Adrenal gland (tissue), 12 donors: ENCODE data around the gene ZMYM2. TPM values are rescaled to one million over a fixed set of nuclear protein-coding genes. Genes with fewer than 3 reads are reported as not detected.

Source experiments
- DNase-seq, 7 donors: peaks; one replicate each; pipeline ENCODE4 v3.0.0-alpha.2; 2019 to 2020
- H3K27ac ChIP-seq, 5 donors: fragments of 200-600 bp; sonication (generic) in 4 of 5; 1 replicate in 3 of 5; 2 replicates in 2 of 5; pipeline versions ENCODE4 v1.5.1 to v1.8.0; 2016 to 2020; ENCODE audit warnings: mild to moderate bottlenecking in 1 of 5
- H3K27me3 ChIP-seq: fragments of 200-600 bp; 2 replicates; pipeline ENCODE4 v1.8.0; 2021
- H3K36me3 ChIP-seq, 2 donors: fragments of 200-600 bp; replicated peaks in 1 of 2; 1 replicate in 1 of 2; 2 replicates in 1 of 2; pipeline versions ENCODE4 v1.5.1 to v1.8.0; 2018 to 2022
- H3K4me1 ChIP-seq, 2 donors: fragments of 200-600 bp; replicated peaks in 1 of 2; 1 replicate in 1 of 2; 2 replicates in 1 of 2; pipeline versions ENCODE4 v1.5.1 to v1.8.0; 2018 to 2021
- H3K4me3 ChIP-seq, 4 donors: fragments of 200-600 bp; sonication (generic) in 3 of 4; one replicate each; pipeline ENCODE4 v1.5.1; 2016 to 2018
- H3K9me3 ChIP-seq, 3 donors: fragments of 200-600 bp; sonication (generic) in 1 of 3; replicated peaks in 1 of 3; 1 replicate in 2 of 3; 2 replicates in 1 of 3; pipeline versions ENCODE4 v1.5.1 to v1.8.0; 2016 to 2021
- POLR2A ChIP-seq, 2 donors: fragments of 450-650 bp; IDR thresholded peaks; one replicate each; pipeline ENCODE4 v1.6.1; 2017; ENCODE audit warnings: antibody characterized with exemption in 2 of 2, mild to moderate bottlenecking in 2 of 2, moderate library complexity in 1 of 2
- WGBS, 4 donors: extraction: QIAGEN DNeasy Blood & Tissue Kit in 2 of 4; methylation state at CpG; one replicate each; pipeline versions ENCODE4 v1.1.5 to v1.1.7; 2013 to 2017; 5-methylcytosine and 5-hydroxymethylcytosine counted together
- intact Hi-C, 2 donors: fragments of 100-400 bp; cut with DNase I; formaldehyde crosslinking; loops; one replicate each; pipeline versions ENCODE4 v1.14.1 to v1.15.0; 2022 to 2023
- polyA plus RNA-seq, 3 donors: library from polyadenylated mRNA; stranded (reverse); fragments of 200-250 nt in 2 of 3; fragments of 350-450 nt in 1 of 3; fragmentation: Illumina TruSeq in 1 of 3; extraction: RNeasy Lipid Tissue Mini Kit (QIAGEN cat#74804) in 1 of 3; gene quantifications; one replicate each; pipeline ENCODE4 v1.2.3, GENCODE V29; 2013 to 2014
- total RNA-seq, 9 donors: library from RNA; depleted of rRNA in 4 of 9; stranded (reverse); fragments of >200 nt in 4 of 9; fragments of 120-200 nt in 1 of 9; fragmentation: NEBNext Ultra II Directional in 1 of 9; extraction: Animal tissue kit (Norgen Biotek cat#: 25700) in 1 of 9; gene quantifications; one replicate each; pipeline versions ENCODE4 v1.1.0 to v1.2.4, GENCODE V29; 2013 to 2023
- TF ChIP-seq, protein P1 (sequence below), 6 experiments: fragments of 450-650 bp in 4 of 6; fragments of 200-600 bp in 2 of 6; sonication (generic) in 1 of 6; IDR thresholded peaks; 1 replicate in 5 of 6; 2 replicates in 1 of 6; pipeline versions ENCODE4 v1.5.1 to v1.8.0; 2016 to 2021; ENCODE audit warnings: antibody characterized with exemption in 6 of 6, mild to moderate bottlenecking in 2 of 6, moderate library complexity in 1 of 6
- donor health status: healthy with polysubstance abuse.
- donor health status: Bipolar disorder and iron deficiency.
- donor health status: DM: yes; HTN: yes; CAD: no.
- donor health status: DM: no; HTN: no; CAD: no.
- donor health status: DM: no; HTN: no; CAD: no.
- donor health status: DM: yes; HTN: yes; CAD: no.

ZMYM2 gene
- total and polyA plus RNA-seq, 12 donors, result 28.0 to 125 (median 73.8) TPM

DNA sequence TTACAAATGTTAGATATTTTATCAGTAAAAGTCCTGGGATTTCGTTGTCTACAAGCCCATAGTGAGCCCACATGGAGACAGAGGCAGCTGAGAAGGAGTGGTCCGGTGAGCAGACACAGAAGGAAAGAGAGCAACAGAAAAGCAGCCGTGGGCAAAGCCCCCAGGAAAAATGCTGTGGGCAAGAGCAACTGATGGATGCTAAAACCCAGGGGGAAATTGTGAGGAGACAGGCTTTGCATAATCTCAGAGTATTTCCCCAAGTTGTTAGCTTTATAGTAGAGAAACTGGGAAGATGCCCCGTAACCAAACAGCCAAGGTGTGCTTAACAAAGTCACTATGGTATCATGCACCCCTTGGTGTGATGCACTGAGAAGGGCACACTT lies 167.2 kb downstream of the ZMYM2 start:
- TF ChIP-seq, protein P1, sequence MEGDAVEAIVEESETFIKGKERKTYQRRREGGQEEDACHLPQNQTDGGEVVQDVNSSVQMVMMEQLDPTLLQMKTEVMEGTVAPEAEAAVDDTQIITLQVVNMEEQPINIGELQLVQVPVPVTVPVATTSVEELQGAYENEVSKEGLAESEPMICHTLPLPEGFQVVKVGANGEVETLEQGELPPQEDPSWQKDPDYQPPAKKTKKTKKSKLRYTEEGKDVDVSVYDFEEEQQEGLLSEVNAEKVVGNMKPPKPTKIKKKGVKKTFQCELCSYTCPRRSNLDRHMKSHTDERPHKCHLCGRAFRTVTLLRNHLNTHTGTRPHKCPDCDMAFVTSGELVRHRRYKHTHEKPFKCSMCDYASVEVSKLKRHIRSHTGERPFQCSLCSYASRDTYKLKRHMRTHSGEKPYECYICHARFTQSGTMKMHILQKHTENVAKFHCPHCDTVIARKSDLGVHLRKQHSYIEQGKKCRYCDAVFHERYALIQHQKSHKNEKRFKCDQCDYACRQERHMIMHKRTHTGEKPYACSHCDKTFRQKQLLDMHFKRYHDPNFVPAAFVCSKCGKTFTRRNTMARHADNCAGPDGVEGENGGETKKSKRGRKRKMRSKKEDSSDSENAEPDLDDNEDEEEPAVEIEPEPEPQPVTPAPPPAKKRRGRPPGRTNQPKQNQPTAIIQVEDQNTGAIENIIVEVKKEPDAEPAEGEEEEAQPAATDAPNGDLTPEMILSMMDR (IDR thresholded peaks at IDR 0.05), result no peak
- TF ChIP-seq POLR2A (IDR thresholded peaks at IDR 0.05), result no peak
- Histone ChIP-seq H3K27me3 (no peaks in the 10 kb centered on the region), H3K36me3 (no peaks in the 10 kb centered on the region), H3K9me3 (no peaks in the 10 kb centered on the region), H3K4me3 (no peak overlapping the region), H3K4me1 (peaks cover 11 to 13% of the 10 kb centered on the region in 2 donors), H3K27ac (peak overlapping the region in 3 of 5 donors; percentile 3 to 42 (median 8))
- 70 to 75% (median 72%) methylated on average over 4 of the region's 4 CpGs for WGBS, 4 donors
- intact Hi-C loops, result no loop called here
- no peak for DNase-seq

DNA sequence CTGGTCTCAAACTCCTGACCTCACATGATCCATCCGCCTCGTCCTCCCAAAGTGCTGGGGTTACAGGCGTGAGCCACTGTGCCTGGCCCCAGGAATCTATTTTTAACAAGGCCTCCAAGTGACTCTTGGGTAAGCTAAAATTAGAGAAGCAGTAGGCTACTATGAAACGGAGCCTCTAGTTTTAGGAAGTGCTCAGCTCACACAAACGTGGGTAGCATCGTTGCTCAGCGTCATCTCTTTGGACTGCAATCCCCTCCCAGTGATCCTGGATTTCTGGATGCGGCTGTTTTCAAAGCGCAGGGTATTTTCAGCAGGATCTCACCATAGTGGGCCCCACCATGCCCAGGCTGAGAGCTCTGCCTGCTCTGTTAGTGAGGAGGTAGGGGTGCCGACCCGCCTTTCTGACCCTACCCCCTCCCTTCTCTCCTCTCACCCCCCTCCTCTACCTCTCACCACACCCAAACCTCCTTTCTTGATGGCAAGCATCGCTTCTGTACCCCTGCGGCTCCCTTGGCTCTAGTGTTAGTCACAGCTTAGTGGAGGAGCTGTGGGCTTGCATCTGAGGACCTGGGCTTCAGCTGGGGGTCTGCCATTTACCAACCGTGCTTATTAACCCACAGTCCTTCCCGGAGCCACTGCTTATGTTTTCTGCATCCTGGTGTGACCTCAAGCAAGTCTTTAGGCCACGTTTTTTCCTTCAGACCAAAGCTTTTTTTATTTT lies 168.2 kb downstream of the ZMYM2 start:
- WGBS, 4 donors, result 65 to 71% (median 70%) methylated on average over 12 to 16 of the region's 16 CpGs
- Histone ChIP-seq H3K9me3 (no peaks in the 10 kb centered on the region), H3K36me3 (no peaks in the 10 kb centered on the region), H3K27me3 (no peaks in the 10 kb centered on the region), H3K27ac (no peak overlapping the region), H3K4me1 (peaks cover 11 to 13% of the 10 kb centered on the region in 2 donors), H3K4me3 (no peak overlapping the region)
- intact Hi-C loops, result no loop called here
- no peak for DNase-seq
- no peak for TF ChIP-seq POLR2A (IDR thresholded peaks at IDR 0.05)
- TF ChIP-seq, protein P1 (IDR thresholded peaks at IDR 0.05), result no peak

DNA sequence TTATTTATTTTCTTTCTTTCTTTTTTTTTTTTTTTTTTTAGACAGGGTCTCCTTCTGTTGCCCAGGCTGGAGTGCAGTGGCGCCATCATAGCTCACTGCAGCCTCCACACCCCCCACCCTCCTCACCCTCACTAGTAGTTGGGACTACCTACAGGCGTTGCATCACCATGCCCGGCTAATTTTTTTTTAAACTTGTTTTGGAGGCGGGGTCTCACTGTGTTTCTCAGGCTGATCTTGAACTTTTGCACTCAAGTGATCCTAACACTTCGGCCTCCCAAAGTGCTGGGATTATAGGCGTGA lies 168.7 kb downstream of the ZMYM2 start:
- TF ChIP-seq POLR2A (IDR thresholded peaks at IDR 0.05), result no peak
- TF ChIP-seq, protein P1 (IDR thresholded peaks at IDR 0.05), result no peak
- Histone ChIP-seq H3K4me3 (peak overlapping the region in 1 of 4 donors; percentile 77), H3K27ac (peak overlapping the region in 4 of 5 donors; percentile 79 to 89 (median 84)), H3K4me1 (peaks cover 11 to 13% of the 10 kb centered on the region in 2 donors), H3K9me3 (no peaks in the 10 kb centered on the region), H3K36me3 (no peaks in the 10 kb centered on the region), H3K27me3 (no peaks in the 10 kb centered on the region)
- DNase-seq, result no peak
- intact Hi-C loops, result no loop called here
- 22 to 43% (median 29%) methylated on average over 4 to 6 of the region's 6 CpGs for WGBS, 4 donors

DNA sequence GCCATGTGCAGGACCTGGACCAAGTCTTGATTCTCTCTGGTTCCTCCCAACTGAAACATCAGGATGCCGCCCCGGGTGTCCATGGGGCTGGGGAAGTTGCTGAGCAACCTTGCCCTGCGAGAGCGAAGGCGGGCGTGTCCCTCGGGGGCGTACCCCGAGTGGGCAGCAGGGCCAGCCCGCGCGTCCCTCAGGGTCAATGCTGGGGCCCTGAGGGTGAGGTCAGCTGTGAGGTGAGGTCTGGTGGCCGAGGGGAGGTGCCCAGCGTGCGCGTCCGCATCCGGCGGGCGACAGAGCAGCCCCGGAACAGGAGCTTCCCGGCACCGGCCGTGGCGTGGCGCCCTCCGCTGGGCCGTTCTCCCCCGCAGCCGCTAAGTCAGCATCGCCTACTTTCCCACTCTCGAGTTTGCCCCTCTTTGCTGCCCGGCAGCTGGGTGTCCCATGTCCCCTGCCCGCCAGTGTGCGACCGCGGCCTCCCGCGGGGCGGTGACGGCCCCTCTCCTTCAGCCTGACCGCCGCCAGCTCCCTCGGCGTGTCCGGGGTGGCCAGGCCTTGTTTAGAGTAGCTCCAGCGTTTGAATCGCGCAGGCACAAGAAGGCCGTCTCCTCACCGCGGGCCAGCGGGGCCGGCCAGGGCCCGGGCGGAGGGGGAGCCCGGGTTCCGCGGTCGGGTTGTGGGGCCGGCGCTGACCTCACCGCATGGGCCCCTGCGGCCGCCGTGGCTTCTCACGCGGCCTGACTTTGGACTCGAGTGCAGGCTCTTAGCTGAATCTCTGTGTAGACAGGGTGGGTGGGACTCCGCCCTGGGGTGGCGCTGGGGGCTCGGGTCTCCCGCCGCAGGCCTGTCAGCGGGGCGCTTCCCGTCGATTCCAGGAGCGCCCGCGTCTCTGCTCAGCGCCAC lies 169.3 kb downstream of the ZMYM2 start:
- Histone ChIP-seq H3K9me3 (no peaks in the 10 kb centered on the region), H3K4me3 (peak overlapping the region in 3 of 4 donors; percentile 18 to 77 (median 50)), H3K4me1 (peaks cover 11 to 13% of the 10 kb centered on the region in 2 donors), H3K36me3 (no peaks in the 10 kb centered on the region), H3K27me3 (no peaks in the 10 kb centered on the region), H3K27ac (peak overlapping the region; percentile 79 to 89 (median 83))
- 1 to 2% (median 1%) methylated on average over 10 to 82 of the region's 82 CpGs for WGBS, 4 donors
- DNase-seq, result peak; percentile 67 to 78 (median 73)
- TF ChIP-seq, protein P1 (IDR thresholded peaks at IDR 0.05), result peak; percentile 11 to 42 (median 36)
- TF ChIP-seq POLR2A (IDR thresholded peaks at IDR 0.05), result peak in 1 of 2 donors; percentile 65
- intact Hi-C loops, result no loop called here
